SU-DHL-6 (cell line): Measurements from ENCODE around the gene F13B.

ENCODE experiments used
- CTCF ChIP-seq: fragments of 200-600 bp; sonication (generic); IDR thresholded peaks from one replicate; pipeline ENCODE4 v1.5.1; 2017; ENCODE audit warnings: antibody characterized with exemption, mild to moderate bottlenecking, low read length, moderate library complexity; ENCODE audit not compliant: insufficient read depth, poor library complexity, severe bottlenecking
- EZH2phosphoT487 ChIP-seq: fragments of 200-600 bp; sonication (generic), shearing (Covaris generic); conservative IDR thresholded peaks from 2 replicates; pipeline ENCODE4 v1.6.1; 2018; ENCODE audit warnings: mild to moderate bottlenecking, antibody characterized with exemption, low read length, moderate library complexity, mixed read lengths

- TF ChIP-seq CTCF (no peak), EZH2phosphoT487 (no peak)
These were observed 6.9 kb upstream of the F13B start for GRCh38 chr1:197073978-197074377.
